ENCODE data around the gene TMEM219.

The TMEM219 gene

GRCh38 chr16:30003670-30004423, 42.0 kb downstream of the TMEM219 start:
- Histone ChIP-seq H3K27ac (ENCODE audit: low read depth, low read length) (no peak overlapping the region), H3K36me3 (ENCODE audit: control insufficient read depth in 5 of 5, insufficient read depth in 5 of 5, low read length in 5 of 5) (peaks cover 0 to 49% (median 33%) of the 10 kb centered on the region in 5 donors), H3K9ac (ENCODE audit: low read length in 5 of 5) (no peak overlapping the region), H3K4me3 (ENCODE audit: low read depth in 1 of 5, low read length in 5 of 5) (no peak overlapping the region), H3K4me1 (ENCODE audit: control insufficient read depth in 5 of 5, insufficient read depth in 5 of 5, low read length in 5 of 5) (peaks cover 0 to 15% (median 4%) of the 10 kb centered on the region in 5 donors), H3K27me3 (ENCODE audit: control insufficient read depth in 5 of 5, insufficient read depth in 4 of 5, low read length in 5 of 5) (peaks cover 3 to 10% (median 8%) of the 10 kb centered on the region in 5 donors), H3K9me3 (ENCODE audit: control insufficient read depth in 5 of 5, low read length in 5 of 5) (no peaks in the 10 kb centered on the region)

- Histone ChIP-seq H3K27ac (ENCODE audit: low read depth, low read length) (no peak overlapping the region), H3K4me3 (ENCODE audit: low read depth in 1 of 5, low read length in 5 of 5) (no peak overlapping the region), H3K4me1 (ENCODE audit: control insufficient read depth in 5 of 5, insufficient read depth in 5 of 5, low read length in 5 of 5) (peaks cover 0 to 15% (median 4%) of the 10 kb centered on the region in 5 donors), H3K27me3 (ENCODE audit: control insufficient read depth in 5 of 5, insufficient read depth in 4 of 5, low read length in 5 of 5) (peaks cover 6 to 15% (median 13%) of the 10 kb centered on the region in 5 donors), H3K9ac (ENCODE audit: low read length in 5 of 5) (no peak overlapping the region), H3K9me3 (ENCODE audit: control insufficient read depth in 5 of 5, low read length in 5 of 5) (no peaks in the 10 kb centered on the region), H3K36me3 (ENCODE audit: control insufficient read depth in 5 of 5, insufficient read depth in 5 of 5, low read length in 5 of 5) (peaks cover 0 to 44% (median 31%) of the 10 kb centered on the region in 5 donors)
These were observed 42.5 kb downstream of the TMEM219 start for GRCh38 chr16:30004424-30004776.

- Histone ChIP-seq H3K4me3 (ENCODE audit: low read depth in 1 of 5, low read length in 5 of 5) (no peak overlapping the region), H3K9ac (ENCODE audit: low read length in 5 of 5) (no peak overlapping the region), H3K4me1 (ENCODE audit: control insufficient read depth in 5 of 5, insufficient read depth in 5 of 5, low read length in 5 of 5) (peaks cover 0 to 15% (median 4%) of the 10 kb centered on the region in 5 donors), H3K36me3 (ENCODE audit: control insufficient read depth in 5 of 5, insufficient read depth in 5 of 5, low read length in 5 of 5) (peaks cover 0 to 40% (median 30%) of the 10 kb centered on the region in 5 donors), H3K27ac (ENCODE audit: low read depth, low read length) (no peak overlapping the region), H3K27me3 (ENCODE audit: control insufficient read depth in 5 of 5, insufficient read depth in 4 of 5, low read length in 5 of 5) (peaks cover 10 to 19% (median 17%) of the 10 kb centered on the region in 5 donors), H3K9me3 (ENCODE audit: control insufficient read depth in 5 of 5, low read length in 5 of 5) (no peaks in the 10 kb centered on the region)
These were observed 42.9 kb downstream of the TMEM219 start for GRCh38 chr16:30004811-30005242.

GRCh38 chr16:30005341-30006094, 43.6 kb downstream of the TMEM219 start:
- no peaks in the 10 kb centered on the region for H3K9me3 ChIP-seq (ENCODE audit: control insufficient read depth in 5 of 5, low read length in 5 of 5)
- H3K4me3 ChIP-seq (ENCODE audit: low read depth in 1 of 5, low read length in 5 of 5) = peak overlapping the region in 2 of 5 donors; percentile 21 to 39
- H3K36me3 ChIP-seq (ENCODE audit: control insufficient read depth in 5 of 5, insufficient read depth in 5 of 5, low read length in 5 of 5) = peaks cover 0 to 33% (median 25%) of the 10 kb centered on the region in 5 donors
- no peak overlapping the region for H3K27ac ChIP-seq (ENCODE audit: low read depth, low read length)
- peaks cover 17 to 26% (median 24%) of the 10 kb centered on the region in 5 donors for H3K27me3 ChIP-seq (ENCODE audit: control insufficient read depth in 5 of 5, insufficient read depth in 4 of 5, low read length in 5 of 5)
- H3K9ac ChIP-seq (ENCODE audit: low read length in 5 of 5) = no peak overlapping the region
- H3K4me1 ChIP-seq (ENCODE audit: control insufficient read depth in 5 of 5, insufficient read depth in 5 of 5, low read length in 5 of 5) = peaks cover 0 to 18% (median 8%) of the 10 kb centered on the region in 5 donors

GRCh38 chr16:30006095-30006473, 44.2 kb downstream of the TMEM219 start:
- no peaks in the 10 kb centered on the region for H3K9me3 ChIP-seq (ENCODE audit: control insufficient read depth in 5 of 5, low read length in 5 of 5)
- peaks cover 18 to 29% (median 26%) of the 10 kb centered on the region in 5 donors for H3K27me3 ChIP-seq (ENCODE audit: control insufficient read depth in 5 of 5, insufficient read depth in 4 of 5, low read length in 5 of 5)
- H3K4me3 ChIP-seq (ENCODE audit: low read depth in 1 of 5, low read length in 5 of 5) = no peak overlapping the region
- H3K36me3 ChIP-seq (ENCODE audit: control insufficient read depth in 5 of 5, insufficient read depth in 5 of 5, low read length in 5 of 5) = peaks cover 0 to 28% (median 20%) of the 10 kb centered on the region in 5 donors
- H3K27ac ChIP-seq (ENCODE audit: low read depth, low read length) = no peak overlapping the region
- H3K4me1 ChIP-seq (ENCODE audit: control insufficient read depth in 5 of 5, insufficient read depth in 5 of 5, low read length in 5 of 5) = peaks cover 0 to 22% (median 12%) of the 10 kb centered on the region in 5 donors
- H3K9ac ChIP-seq (ENCODE audit: low read length in 5 of 5) = no peak overlapping the region

- no peak overlapping the region for H3K4me3 ChIP-seq (ENCODE audit: low read depth in 1 of 5, low read length in 5 of 5)
- H3K27me3 ChIP-seq (ENCODE audit: control insufficient read depth in 5 of 5, insufficient read depth in 4 of 5, low read length in 5 of 5) = peaks cover 21 to 32% (median 30%) of the 10 kb centered on the region in 5 donors
- no peak overlapping the region for H3K9ac ChIP-seq (ENCODE audit: low read length in 5 of 5)
- H3K4me1 ChIP-seq (ENCODE audit: control insufficient read depth in 5 of 5, insufficient read depth in 5 of 5, low read length in 5 of 5) = peaks cover 0 to 25% (median 14%) of the 10 kb centered on the region in 5 donors
- no peak overlapping the region for H3K27ac ChIP-seq (ENCODE audit: low read depth, low read length)
- H3K36me3 ChIP-seq (ENCODE audit: control insufficient read depth in 5 of 5, insufficient read depth in 5 of 5, low read length in 5 of 5) = peaks cover 0 to 22% (median 18%) of the 10 kb centered on the region in 5 donors
- no peaks in the 10 kb centered on the region for H3K9me3 ChIP-seq (ENCODE audit: control insufficient read depth in 5 of 5, low read length in 5 of 5)
These were observed 44.9 kb downstream of the TMEM219 start for GRCh38 chr16:30006659-30007377.

- H3K36me3 ChIP-seq (ENCODE audit: control insufficient read depth in 5 of 5, insufficient read depth in 5 of 5, low read length in 5 of 5) = peaks cover 0 to 16% (median 12%) of the 10 kb centered on the region in 5 donors
- H3K9me3 ChIP-seq (ENCODE audit: control insufficient read depth in 5 of 5, low read length in 5 of 5) = no peaks in the 10 kb centered on the region
- no peak overlapping the region for H3K9ac ChIP-seq (ENCODE audit: low read length in 5 of 5)
- no peak overlapping the region for H3K27ac ChIP-seq (ENCODE audit: low read depth, low read length)
- no peak overlapping the region for H3K4me3 ChIP-seq (ENCODE audit: low read depth in 1 of 5, low read length in 5 of 5)
- H3K4me1 ChIP-seq (ENCODE audit: control insufficient read depth in 5 of 5, insufficient read depth in 5 of 5, low read length in 5 of 5) = peaks cover 0 to 25% (median 14%) of the 10 kb centered on the region in 5 donors
- peaks cover 24 to 37% (median 35%) of the 10 kb centered on the region in 5 donors for H3K27me3 ChIP-seq (ENCODE audit: control insufficient read depth in 5 of 5, insufficient read depth in 4 of 5, low read length in 5 of 5)
These were observed 45.6 kb downstream of the TMEM219 start for GRCh38 chr16:30007378-30007895.

GRCh38 chr16:30009085-30009862, 47.4 kb downstream of the TMEM219 start:
- Histone ChIP-seq H3K4me1 (ENCODE audit: control insufficient read depth in 5 of 5, insufficient read depth in 5 of 5, low read length in 5 of 5) (peaks cover 0 to 23% (median 14%) of the 10 kb centered on the region in 5 donors), H3K36me3 (ENCODE audit: control insufficient read depth in 5 of 5, insufficient read depth in 5 of 5, low read length in 5 of 5) (peaks cover 0 to under 1% (median 0%) of the 10 kb centered on the region in 5 donors), H3K4me3 (ENCODE audit: low read depth in 1 of 5, low read length in 5 of 5) (no peak overlapping the region), H3K9me3 (ENCODE audit: control insufficient read depth in 5 of 5, low read length in 5 of 5) (no peaks in the 10 kb centered on the region), H3K9ac (ENCODE audit: low read length in 5 of 5) (no peak overlapping the region), H3K27me3 (ENCODE audit: control insufficient read depth in 5 of 5, insufficient read depth in 4 of 5, low read length in 5 of 5) (peaks cover 24 to 37% (median 35%) of the 10 kb centered on the region in 5 donors), H3K27ac (ENCODE audit: low read depth, low read length) (no peak overlapping the region)

All from subcutaneous abdominal adipose tissue (tissue), 5 donors.